SK-N-SH (cell line): ENCODE measurements around the gene RASAL2. TPM values are rescaled to one million over a fixed set of nuclear protein-coding genes. Genes with fewer than 3 reads are reported as not detected.

Experiments
- CTCF ChIA-PET: fragments of 300-600, 350-600 bp; formaldehyde crosslinking; extraction: SDS; loops from one replicate; lab custom pipeline; 2021; lab: Yijun Ruan, JAX
- POLR2A ChIA-PET: fragments of 350-600 bp; sonication (Branson Sonifier 250); formaldehyde crosslinking; extraction: SDS; loops from one replicate; lab custom pipeline; 2020; ENCODE audit warnings: antibody characterized with exemption, inconsistent platforms; lab: Yijun Ruan, JAX
- DNase-seq: peaks from one replicate; pipeline ENCODE4 v3.0.0; 2012
- H2AFZ ChIP-seq: fragments of 200-600 bp; sonication (generic); 2 replicates; pipeline ENCODE4 v1.8.1; 2016; ENCODE audit warnings: antibody characterized with exemption, mild to moderate bottlenecking, low read depth
- H3F3A ChIP-seq: fragments of 200-600 bp; sonication (generic); replicated peaks from 2 replicates; pipeline ENCODE3; 2016; ENCODE audit warnings: antibody characterized with exemption, mild to moderate bottlenecking; ENCODE audit not compliant: insufficient read depth
- H3K27ac ChIP-seq, 2 experiments: fragments of 200-500 bp in 1 of 2; fragments of 200-600 bp in 1 of 2; sonication (Bioruptor generic) in 1 of 2; sonication (generic), shearing (Covaris generic) in 1 of 2; 2 replicates each; pipeline versions ENCODE4 v1.5.1 to v1.6.1; 2014 to 2016; ENCODE audit warnings: low read depth in 2 of 2, inconsistent platforms in 1 of 2, low read length in 1 of 2, mild to moderate bottlenecking in 1 of 2, mixed read lengths in 1 of 2
- H3K27me3 ChIP-seq: fragments of 200-600 bp; sonication (generic), shearing (Covaris generic); 2 replicates; pipeline ENCODE4 v1.6.1; 2016; ENCODE audit warnings: mixed run types; ENCODE audit not compliant: insufficient read depth
- H3K36me3 ChIP-seq, 2 experiments: fragments of 200-500 bp in 1 of 2; fragments of 200-600 bp in 1 of 2; sonication (Bioruptor generic) in 1 of 2; sonication (generic) in 1 of 2; replicated peaks in 1 of 2; 2 replicates each; pipeline versions ENCODE3 to v1.5.1; 2014 to 2016; ENCODE audit warnings: low read length in 1 of 2, mild to moderate bottlenecking in 1 of 2; ENCODE audit not compliant: insufficient read depth in 2 of 2, control insufficient read depth in 1 of 2
- H3K4me1 ChIP-seq, 2 experiments: fragments of 200-500 bp in 1 of 2; fragments of 200-600 bp in 1 of 2; sonication (Bioruptor generic) in 1 of 2; sonication (generic), shearing (Covaris generic) in 1 of 2; 2 replicates each; pipeline versions ENCODE4 v1.5.1 to v1.6.1; 2014 to 2016; ENCODE audit warnings: low read depth in 1 of 2, low read length in 1 of 2, mixed run types in 1 of 2; ENCODE audit not compliant: insufficient read depth in 2 of 2, control insufficient read depth in 1 of 2
- H3K4me2 ChIP-seq: fragments of 200-600 bp; sonication (generic), shearing (Covaris generic); 2 replicates; pipeline ENCODE4 v1.6.1; 2017; ENCODE audit warnings: mixed run types
- H3K4me3 ChIP-seq, 2 experiments: fragments of 200-500 bp in 1 of 2; fragments of 200-600 bp in 1 of 2; sonication (Bioruptor generic) in 1 of 2; sonication (generic), shearing (Covaris generic) in 1 of 2; 2 replicates each; pipeline versions ENCODE4 v1.5.1 to v1.8.1; 2014 to 2016; ENCODE audit warnings: low read depth in 2 of 2, inconsistent platforms in 1 of 2, low read length in 1 of 2, mild to moderate bottlenecking in 1 of 2, mixed read lengths in 1 of 2, moderate library complexity in 1 of 2
- H3K79me2 ChIP-seq: fragments of 200-600 bp; sonication (generic); 2 replicates; pipeline ENCODE4 v1.8.1; 2017; ENCODE audit warnings: mild to moderate bottlenecking; ENCODE audit not compliant: insufficient read depth
- H3K9ac ChIP-seq: fragments of 200-600 bp; sonication (generic); 2 replicates; pipeline ENCODE4 v1.6.1; 2017; ENCODE audit warnings: mixed run types
- H3K9me2 ChIP-seq: fragments of 200-600 bp; sonication (generic); 2 replicates; pipeline ENCODE4 v1.6.1; 2017; ENCODE audit warnings: mixed run types
- H3K9me3 ChIP-seq: fragments of 200-600 bp; sonication (generic); 2 replicates; pipeline ENCODE4 v1.6.1; 2017; ENCODE audit warnings: mixed run types, mild to moderate bottlenecking, moderate library complexity
- H4K20me1 ChIP-seq: fragments of 200-600 bp; sonication (generic); 2 replicates; pipeline ENCODE4 v1.6.1; 2017; ENCODE audit warnings: mild to moderate bottlenecking, mixed run types; ENCODE audit not compliant: insufficient read depth
- CHD2 ChIP-seq: fragments of 150-350 bp; IDR thresholded peaks from 2 replicates; pipeline ENCODE4 v1.6.1; 2018; ENCODE audit warnings: low read length; ENCODE audit not compliant: partially characterized antibody
- CTCF ChIP-seq: fragments of 200-600 bp; sonication (generic); IDR thresholded peaks from 2 replicates; pipeline ENCODE4 v1.6.1; 2017; ENCODE audit warnings: antibody characterized with exemption, mild to moderate bottlenecking, moderate library complexity
- EP300 ChIP-seq, 2 experiments: IDR thresholded peaks; 2 replicates each; pipeline versions ENCODE4 v1.4.0 to v1.6.1; 2012; ENCODE audit warnings: borderline replicate concordance in 1 of 2, low read depth in 1 of 2, low read length in 1 of 2
- EZH2phosphoT487 ChIP-seq: fragments of 200-600 bp; sonication (generic); IDR thresholded peaks from 2 replicates; pipeline ENCODE4 v1.6.1; 2017; ENCODE audit warnings: low read depth, mixed run types, mild to moderate bottlenecking, antibody characterized with exemption, moderate library complexity, borderline replicate concordance
- FOSL2 ChIP-seq: IDR thresholded peaks from 2 replicates; pipeline ENCODE4 v1.4.0; 2012; ENCODE audit warnings: low read depth, mild to moderate bottlenecking, moderate library complexity, borderline replicate concordance
- FOXJ3 ChIP-seq: sonication (generic); formaldehyde crosslinking; IDR thresholded peaks from 2 replicates; pipeline ENCODE4 v1.5.1; 2020; ENCODE audit warnings: mild to moderate bottlenecking, missing genetic modification reagents
- GABPA ChIP-seq: IDR thresholded peaks from 2 replicates; pipeline ENCODE4 v1.4.0; 2012; ENCODE audit warnings: low read depth, mild to moderate bottlenecking
- JUND ChIP-seq: IDR thresholded peaks from 2 replicates; pipeline ENCODE4 v1.4.0; 2012
- MEF2A ChIP-seq: IDR thresholded peaks from 2 replicates; pipeline ENCODE4 v1.4.0; 2012; ENCODE audit warnings: low read depth, borderline replicate concordance
- MXI1 ChIP-seq: IDR thresholded peaks from 2 replicates; pipeline ENCODE4 v1.6.1; 2012; ENCODE audit warnings: mild to moderate bottlenecking, low read depth, low read length, improper control_type of control experiment
- NRF1 ChIP-seq: IDR thresholded peaks from 2 replicates; pipeline ENCODE4 v1.6.1; 2012; ENCODE audit warnings: low read depth, mild to moderate bottlenecking, low read length
- PBX3 ChIP-seq: IDR thresholded peaks from 2 replicates; pipeline ENCODE4; 2012
- RAD21 ChIP-seq: IDR thresholded peaks from 2 replicates; pipeline ENCODE4 v1.6.1; 2012; ENCODE audit warnings: mild to moderate bottlenecking, low read length
- RFX5 ChIP-seq: IDR thresholded peaks from 2 replicates; pipeline ENCODE4 v1.6.1; 2012; ENCODE audit warnings: mild to moderate bottlenecking, improper control_type of control experiment, low read length
- SMC3 ChIP-seq: IDR thresholded peaks from 2 replicates; pipeline ENCODE4 v1.6.1; 2012; ENCODE audit warnings: low read depth, low read length, improper control_type of control experiment
- TCF12 ChIP-seq: IDR thresholded peaks from 2 replicates; pipeline ENCODE4 v1.4.0; 2012
- ZBTB33 ChIP-seq: IDR thresholded peaks from 2 replicates; pipeline ENCODE4 v1.4.0; 2012; ENCODE audit warnings: low read depth, borderline replicate concordance
- WGBS: methylation state at CpG from one replicate; pipeline ENCODE4 v1.1.6; 2017; ENCODE audit warnings: low lambda C conversion rate; 5-methylcytosine and 5-hydroxymethylcytosine counted together
- polyA plus RNA-seq, 3 experiments: library from polyadenylated mRNA; depleted of rRNA; stranded (reverse); fragments of >200 nt; gene quantifications; 2 replicates each; pipeline ENCODE4 v1.2.3, GENCODE V29; 2012

RASAL2 gene
- polyA plus RNA-seq, 1 of the 3 experiments (the other 2 are of a cell fraction) = 6.9 TPM

GRCh38 chr1:178086294-178086693, 7.6 kb upstream of the RASAL2 start:
- H3K4me1 ChIP-seq = no peaks in the 10 kb centered on the region
- no peak overlapping the region for H2AFZ ChIP-seq
- no peaks in the 10 kb centered on the region for H3K36me3 ChIP-seq
- no peak for DNase-seq
- H3K9me3 ChIP-seq = no peaks in the 10 kb centered on the region
- TF ChIP-seq JUND (no peak), GABPA (no peak), CTCF (no peak), EZH2phosphoT487 (no peak), EP300 (IDR thresholded peaks at IDR 0.05; ENCODE audit: borderline replicate concordance in 1 of 2, low read depth in 1 of 2, low read length in 1 of 2) (no peak), MXI1 (no peak), CHD2 (no peak), RFX5 (no peak), SMC3 (no peak), RAD21 (no peak), MEF2A (no peak), PBX3 (no peak), NRF1 (no peak), FOXJ3 (CRISPR knock-in tag) (no peak), FOSL2 (no peak)
- TF ChIP-seq, all 33 proteins: peak for 0
- Histone ChIP-seq H3K9me2 (no peaks in the 10 kb centered on the region), H3K79me2 (peaks cover 2% of the 10 kb centered on the region; the same call in 1 of the 2 replicates), H3K27ac (no peak overlapping the region), H3F3A (no peaks in the 10 kb centered on the region), H3K4me2 (no peak overlapping the region), H3K4me3 (no peak overlapping the region), H4K20me1 (no peaks in the 10 kb centered on the region), H3K9ac (no peak overlapping the region), H3K27me3 (no peaks in the 10 kb centered on the region)
- ChIA-PET POLR2A (no interaction called here), CTCF (no interaction called here)
- 90% methylated on average over 3 of the region's 3 CpGs for WGBS

- no peak overlapping the region for H3K4me3 ChIP-seq
- H2AFZ ChIP-seq = no peak overlapping the region
- no peaks in the 10 kb centered on the region for H3K27me3 ChIP-seq
- TF ChIP-seq TCF12 (peak; percentile 34; the same call in 1 of the 2 replicates), JUND (no peak), PBX3 (no peak), RAD21 (no peak), ZBTB33 (no peak)
- ChIA-PET CTCF (no interaction called here), POLR2A (no interaction called here)
- DNase-seq = no peak
- H3K9me2 ChIP-seq = no peaks in the 10 kb centered on the region
- no peaks in the 10 kb centered on the region for H3K36me3 ChIP-seq
- no peaks in the 10 kb centered on the region for H3K9me3 ChIP-seq
- H3F3A ChIP-seq = no peaks in the 10 kb centered on the region
- no peaks in the 10 kb centered on the region for H4K20me1 ChIP-seq
- peaks cover 6% of the 10 kb centered on the region; the same call in 1 of the 2 replicates for H3K79me2 ChIP-seq
- H3K9ac ChIP-seq = no peak overlapping the region
- H3K27ac ChIP-seq = no peak overlapping the region; a peak in 1 of 4 replicates
- H3K4me2 ChIP-seq = no peak overlapping the region
- 67% methylated on average over 4 of the region's 4 CpGs for WGBS
- no peaks in the 10 kb centered on the region for H3K4me1 ChIP-seq
These were observed 7.1 kb upstream of the RASAL2 start for GRCh38 chr1:178086766-178087165.
